GM18526 (cell line): ENCODE measurements around the gene CLEC2A.

ENCODE experiments used
- POLR2A ChIP-seq: IDR thresholded peaks from 3 replicates; pipeline ENCODE4 v1.6.1; 2011; ENCODE audit not compliant: insufficient read length; ENCODE audit errors: extremely low read depth

CLEC2A gene

GRCh38 chr12:9902539-9903228 lies 29.5 kb downstream of the CLEC2A start:
- no peak for TF ChIP-seq POLR2A

GRCh38 chr12:9900930-9901329 lies 31.2 kb downstream of the CLEC2A start:
- no peak for TF ChIP-seq POLR2A

- no peak for TF ChIP-seq POLR2A
These were observed 33.0 kb downstream of the CLEC2A start for GRCh38 chr12:9899209-9899608.

GRCh38 chr12:9897535-9897934 lies 34.6 kb downstream of the CLEC2A start:
- no peak for TF ChIP-seq POLR2A

- no peak for TF ChIP-seq POLR2A
These were observed 36.8 kb downstream of the CLEC2A start for GRCh38 chr12:9895215-9895971.

- TF ChIP-seq POLR2A, result no peak
These were observed 43.4 kb downstream of the CLEC2A start for GRCh38 chr12:9888665-9889273.

- no peak for TF ChIP-seq POLR2A
These were observed 49.0 kb downstream of the CLEC2A start for GRCh38 chr12:9883175-9883574.

- TF ChIP-seq POLR2A, result no peak
These were observed 50.2 kb downstream of the CLEC2A start for GRCh38 chr12:9881988-9882387.

- TF ChIP-seq POLR2A, result no peak
These were observed 50.9 kb downstream of the CLEC2A start, which contains the start of gene KLRF2 for GRCh38 chr12:9881246-9881645. KLRF2 (plus strand) TSS chr12:9881489; CDS start chr12:9881596, 107 bp downstream.

GRCh38 chr12:9880532-9881078 lies 51.6 kb downstream of the CLEC2A start:
- TF ChIP-seq POLR2A, result no peak

GRCh38 chr12:9872742-9873141 lies 59.4 kb downstream of the CLEC2A start:
- no peak for TF ChIP-seq POLR2A

GRCh38 chr12:9872162-9872561 lies 60.0 kb downstream of the CLEC2A start:
- no peak for TF ChIP-seq POLR2A

GRCh38 chr12:9870286-9870866 lies 61.8 kb downstream of the CLEC2A start:
- no peak for TF ChIP-seq POLR2A

GRCh38 chr12:9869307-9870161 lies 62.6 kb downstream of the CLEC2A start, which contains the start of gene CLEC2B:
CLEC2B (minus strand) TSS chr12:9869354.
- no peak for TF ChIP-seq POLR2A
